HCT116 (cell line): ENCODE results near the gene CCDC57. TPM values are rescaled to one million over a fixed set of nuclear protein-coding genes. Genes with fewer than 3 reads are reported as not detected.

Source experiments
- ATAC-seq: fragments of 200-7000 bp; cut with Tn5 transposase; 2 replicates; pipeline ENCODE4 v1.9.1; 2020; ENCODE audit warnings: mild to moderate bottlenecking, moderate library complexity
- BruUV-seq: library from RNA; stranded (reverse); fragments of 400-500 nt; replicated peaks from 2 replicates; lab custom pipeline; 2021; lab: Mats Ljungman, UMichigan
- CTCF ChIA-PET: fragments of 300-600 bp; sonication (Branson Sonifier 250); formaldehyde crosslinking; loops from one replicate; lab custom pipeline; 2021; ENCODE audit warnings: antibody characterized with exemption; lab: Charles Lee
- POLR2A ChIA-PET: fragments of 300-600, 350-600 bp; sonication (Branson Sonifier 250); formaldehyde crosslinking; loops from one replicate; lab custom pipeline; 2021; ENCODE audit warnings: antibody characterized with exemption; lab: Charles Lee
- RAD21 ChIA-PET, 2 experiments: fragments of 300-600 bp; sonication (Branson Sonifier 250); formaldehyde crosslinking; loops; one replicate each; lab custom pipeline; 2023; ENCODE audit warnings: low total read pairs in 2 of 2; ENCODE audit not compliant: uncharacterized antibody in 2 of 2, unreplicated experiment in 2 of 2, low non-redundant PET in 1 of 2; lab: Charles Lee
- DNase-seq: peaks from one replicate; pipeline ENCODE4 v3.0.0-alpha.2; 2010; ENCODE audit warnings: low read depth, low spot score
- H2AFZ ChIP-seq: fragments of 200-600 bp; shearing (Covaris generic), sonication (generic); 2 replicates; pipeline ENCODE4 v1.6.1; 2017; ENCODE audit warnings: low read depth, mixed run types, mixed read lengths, antibody characterized with exemption, low read length; ENCODE audit not compliant: poor library complexity, severe bottlenecking
- H3K27ac ChIP-seq: 2 replicates; pipeline ENCODE4 v1.5.1; 2012; ENCODE audit warnings: low read depth, low read length
- H3K27me3 ChIP-seq: fragments of 200-600 bp; sonication (generic); 2 replicates; pipeline ENCODE4 v1.6.1; 2016; ENCODE audit warnings: mixed run types, low read length, mixed read lengths; ENCODE audit not compliant: insufficient read depth
- H3K36me3 ChIP-seq, 2 experiments: fragments of 200-500 bp in 1 of 2; fragments of 200-600 bp in 1 of 2; sonication (Bioruptor generic) in 1 of 2; sonication (generic) in 1 of 2; 2 replicates each; pipeline versions ENCODE4 v1.5.1 to v1.6.1; 2014 to 2016; ENCODE audit warnings: low read length in 2 of 2, inconsistent platforms in 1 of 2, mixed read lengths in 1 of 2, mixed run types in 1 of 2; ENCODE audit not compliant: insufficient read depth in 2 of 2, control insufficient read depth in 1 of 2
- H3K4me1 ChIP-seq, 2 experiments: fragments of 200-600 bp in 1 of 2; sonication (generic) in 1 of 2; 2 replicates each; pipeline versions ENCODE4 v1.5.1 to v1.6.1; 2012 to 2017; ENCODE audit warnings: low read length in 2 of 2, inconsistent platforms in 1 of 2, mild to moderate bottlenecking in 1 of 2, mixed read lengths in 1 of 2, mixed run types in 1 of 2, moderate library complexity in 1 of 2; ENCODE audit not compliant: insufficient read depth in 2 of 2, control insufficient read depth in 1 of 2
- H3K4me2 ChIP-seq: fragments of 200-600 bp; sonication (generic); 2 replicates; pipeline ENCODE4 v1.6.1; 2017; ENCODE audit warnings: mixed run types, low read length, mixed read lengths
- H3K4me3 ChIP-seq, 2 experiments: fragments of 200-600 bp in 1 of 2; sonication (generic) in 1 of 2; replicated peaks in 1 of 2; 2 replicates each; pipeline ENCODE4 v1.5.1; 2011 to 2016; ENCODE audit warnings: low read length in 2 of 2, control low read depth in 1 of 2, low read depth in 1 of 2, mild to moderate bottlenecking in 1 of 2, mixed read lengths in 1 of 2, mixed run types in 1 of 2
- H3K79me2 ChIP-seq: fragments of 200-600 bp; sonication (generic); 2 replicates; pipeline ENCODE4 v1.6.1; 2017; ENCODE audit warnings: mild to moderate bottlenecking, mixed run types, low read length, moderate library complexity, mixed read lengths; ENCODE audit not compliant: insufficient read depth
- H3K9ac ChIP-seq: fragments of 200-600 bp; sonication (generic); 2 replicates; pipeline ENCODE4 v1.6.1; 2016; ENCODE audit warnings: low read length, mixed read lengths
- H3K9me2 ChIP-seq: fragments of 200-600 bp; sonication (generic), shearing (Covaris generic); 2 replicates; pipeline ENCODE4 v1.6.1; 2017; ENCODE audit warnings: mixed run types, mild to moderate bottlenecking, moderate library complexity; ENCODE audit not compliant: insufficient read depth
- H3K9me3 ChIP-seq, 2 experiments: fragments of 200-500 bp in 1 of 2; fragments of 200-600 bp in 1 of 2; sonication (Bioruptor generic) in 1 of 2; sonication (generic) in 1 of 2; 2 replicates each; pipeline ENCODE4 v1.6.1; 2014 to 2017; ENCODE audit warnings: low read length in 2 of 2, mixed read lengths in 2 of 2, inconsistent platforms in 1 of 2, low read depth in 1 of 2, mild to moderate bottlenecking in 1 of 2, mixed run types in 1 of 2, moderate library complexity in 1 of 2; ENCODE audit not compliant: control insufficient read depth in 1 of 2, insufficient read depth in 1 of 2
- H4K20me1 ChIP-seq: fragments of 200-600 bp; sonication (generic), shearing (Covaris generic); 2 replicates; pipeline ENCODE4 v1.6.1; 2017; ENCODE audit warnings: mixed run types, mild to moderate bottlenecking, moderate library complexity; ENCODE audit not compliant: insufficient read depth
- CBX3 ChIP-seq: IDR thresholded peaks from 2 replicates; pipeline ENCODE4 v1.6.1; 2012; ENCODE audit warnings: low read depth
- ELF1 ChIP-seq: IDR thresholded peaks from 2 replicates; pipeline ENCODE4 v1.6.1; 2012; ENCODE audit warnings: low read depth, borderline replicate concordance
- EZH2 ChIP-seq: fragments of 200-600 bp; sonication (generic); IDR thresholded peaks from 2 replicates; pipeline ENCODE4 v1.6.1; 2017; ENCODE audit warnings: antibody characterized with exemption, mixed run types
- FOSL1 ChIP-seq: IDR thresholded peaks from 2 replicates; pipeline ENCODE4 v1.6.1; 2012; ENCODE audit warnings: low read depth
- POLR2A ChIP-seq: IDR thresholded peaks from 2 replicates; pipeline ENCODE4 v1.7.0; 2011; ENCODE audit warnings: borderline replicate concordance; ENCODE audit not compliant: insufficient read depth, insufficient read length; ENCODE audit errors: extremely low read depth
- POLR2AphosphoS5 ChIP-seq: IDR thresholded peaks from 2 replicates; pipeline ENCODE4 v1.6.1; 2011; ENCODE audit warnings: mild to moderate bottlenecking, low read depth, low read length, moderate library complexity
- RAD21 ChIP-seq: IDR thresholded peaks from 2 replicates; pipeline ENCODE4 v1.6.1; 2012; ENCODE audit warnings: low read depth, mild to moderate bottlenecking
- SRF ChIP-seq: IDR thresholded peaks from 2 replicates; pipeline ENCODE4 v1.6.1; 2012; ENCODE audit warnings: low read depth
- YY1 ChIP-seq: IDR thresholded peaks from 2 replicates; pipeline ENCODE4 v1.6.1; 2011; ENCODE audit warnings: low read length, low read depth, moderate library complexity, mild to moderate bottlenecking; ENCODE audit not compliant: insufficient replicate concordance; ENCODE audit errors: extremely low read depth
- ZBTB33 ChIP-seq: IDR thresholded peaks from 2 replicates; pipeline ENCODE4 v1.6.1; 2011; ENCODE audit warnings: mild to moderate bottlenecking, low read length, moderate library complexity; ENCODE audit not compliant: insufficient replicate concordance; ENCODE audit errors: extremely low read depth
- intact Hi-C: fragments of 100-400 bp; cut with micrococcal nuclease; formaldehyde crosslinking; loops from 2 replicates; pipeline ENCODE4 v1.10.0; 2022
- total RNA-seq: library from RNA; stranded (reverse); gene quantifications from one replicate; pipeline ENCODE4 v1.2.1, GENCODE V29; 2021; ENCODE audit not compliant: unreplicated experiment
- TF ChIP-seq, protein P1 (sequence below): IDR thresholded peaks from 2 replicates; pipeline ENCODE4 v1.6.1; 2012
- TF ChIP-seq, protein P2 (sequence below): IDR thresholded peaks from 2 replicates; pipeline ENCODE4 v1.6.1; 2012

Gene CCDC57
- total RNA-seq, 1 experiment from 2014 or later = 143 TPM

GRCh38 chr17:82224666-82225065, 12.0 kb upstream of the CCDC57 start (continued):
- TF ChIP-seq ZBTB33 (no peak), EZH2 (no peak), RAD21 (no peak), YY1 (no peak), POLR2A (no peak), FOSL1 (no peak)
- TF ChIP-seq, protein P1, sequence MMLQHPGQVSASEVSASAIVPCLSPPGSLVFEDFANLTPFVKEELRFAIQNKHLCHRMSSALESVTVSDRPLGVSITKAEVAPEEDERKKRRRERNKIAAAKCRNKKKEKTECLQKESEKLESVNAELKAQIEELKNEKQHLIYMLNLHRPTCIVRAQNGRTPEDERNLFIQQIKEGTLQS = no peak

- no peak overlapping the region for H3K9ac ChIP-seq
- ATAC-seq (no peak), DNase-seq (no peak)
- H3K4me3 ChIP-seq = no peak overlapping the region
- H4K20me1 ChIP-seq = no peaks in the 10 kb centered on the region
- no peaks in the 10 kb centered on the region for H3K36me3 ChIP-seq
- ChIA-PET RAD21 (no interaction called here), CTCF (no interaction called here), POLR2A (interaction anchor here (1.0 kb wide), 1 partner anchor 18 kb away, joined by 3 read pairs; no protein-coding TSS in a partner anchor)
- H2AFZ ChIP-seq = no peak overlapping the region
- TF ChIP-seq, protein P1 = no peak
- TF ChIP-seq, protein P2, sequence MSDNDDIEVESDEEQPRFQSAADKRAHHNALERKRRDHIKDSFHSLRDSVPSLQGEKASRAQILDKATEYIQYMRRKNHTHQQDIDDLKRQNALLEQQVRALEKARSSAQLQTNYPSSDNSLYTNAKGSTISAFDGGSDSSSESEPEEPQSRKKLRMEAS = no peak
- TF ChIP-seq POLR2AphosphoS5 (no peak), SRF (no peak), EZH2 (no peak), CBX3 (no peak), ELF1 (no peak)
- no peak overlapping the region for H3K4me2 ChIP-seq
- H3K9me2 ChIP-seq = no peaks in the 10 kb centered on the region
- peaks cover 0 to 3% of the 10 kb centered on the region in 2 experiments; a peak in 1 of 4 replicates for H3K9me3 ChIP-seq
- peaks cover 14 to 52% of the 10 kb centered on the region in 2 experiments for H3K4me1 ChIP-seq
- no peaks in the 10 kb centered on the region for H3K27me3 ChIP-seq
- H3K79me2 ChIP-seq = peaks cover 3% of the 10 kb centered on the region; the same call in 1 of the 2 replicates
- H3K27ac ChIP-seq = no peak overlapping the region
- no TSS peak for BruUV-seq
- intact Hi-C loops = no loop called here
Observed at GRCh38 chr17:82223517-82223916, 10.9 kb upstream of the CCDC57 start.
